Natural killer cell treated with Interleukin-12 subunit alpha and Interleukin-12 subunit beta and Interleukin-15 and Interleukin-18, amount 100 ng/mL, for 72 hours (primary cell): ENCODE measurements around the gene PTP4A1. TPM values are rescaled to one million over a fixed set of nuclear protein-coding genes. Genes with fewer than 3 reads are reported as not detected.

Experiments used
- ATAC-seq, 2 donors: fragments of 150-1000 bp; cut with Tn5 transposase in 1 of 2; sonication (Bioruptor Pico), chemical (Tn5 transposase) in 1 of 2; 2 replicates each; pipeline ENCODE4 v1.10.0; 2021
- DNase-seq: peaks from one replicate; pipeline ENCODE4 v3.0.0; 2022; ENCODE audit warnings: low spot score
- H3K27ac Mint-ChIP-seq, 2 donors: 1 replicate in 1 of 2; 2 replicates in 1 of 2; pipeline ENCODE4 v1.8.0; 2022; ENCODE audit warnings: mixed read lengths in 2 of 2, mild to moderate bottlenecking in 1 of 2, moderate library complexity in 1 of 2
- H3K27me3 Mint-ChIP-seq, 2 donors: 1 replicate in 1 of 2; 2 replicates in 1 of 2; pipeline ENCODE4 v1.8.0; 2022; ENCODE audit warnings: mixed read lengths in 2 of 2
- H3K36me3 Mint-ChIP-seq: one replicate; pipeline ENCODE4 v1.8.0; 2022; ENCODE audit warnings: mixed read lengths
- H3K4me1 Mint-ChIP-seq, 2 donors: 1 replicate in 1 of 2; 2 replicates in 1 of 2; pipeline ENCODE4 v1.8.0; 2022; ENCODE audit warnings: low read depth in 2 of 2, mixed read lengths in 2 of 2, mild to moderate bottlenecking in 1 of 2
- H3K4me3 Mint-ChIP-seq: one replicate; pipeline ENCODE4 v1.8.0; 2022; ENCODE audit warnings: mixed read lengths
- H3K9me3 Mint-ChIP-seq: 2 replicates; pipeline ENCODE4 v1.8.0; 2022; ENCODE audit warnings: mixed read lengths
- total RNA-seq, 2 donors: library from RNA; stranded (reverse); gene quantifications; one replicate each; pipeline ENCODE4 v1.2.3, GENCODE V29; 2022

The PTP4A1 gene
- total RNA-seq, 2 donors from 2014 or later = 66.4 to 71.3 TPM

GRCh38 chr6:63600136-63600535 is 27.9 kb downstream of the PTP4A1 start:
- Mint-ChIP-seq H3K27ac (no peak overlapping the region), H3K4me1 (peaks cover 11 to 14% of the 10 kb centered on the region in 2 donors), H3K9me3 (no peaks in the 10 kb centered on the region), H3K4me3 (no peak overlapping the region), H3K36me3 (no peaks in the 10 kb centered on the region), H3K27me3 (peaks cover 6 to 12% of the 10 kb centered on the region in 2 donors)
- no peak for ATAC-seq
- no peak for DNase-seq

GRCh38 chr6:63609231-63609630 is 37.0 kb downstream of the PTP4A1 start:
- Mint-ChIP-seq H3K36me3 (no peaks in the 10 kb centered on the region), H3K4me1 (no peaks in the 10 kb centered on the region)
- no peak for ATAC-seq

GRCh38 chr6:63610944-63611343 is 38.7 kb downstream of the PTP4A1 start:
- ATAC-seq = no peak
- DNase-seq = no peak
- Mint-ChIP-seq H3K27ac (no peak overlapping the region), H3K27me3 (peaks cover 8 to 24% of the 10 kb centered on the region in 2 donors), H3K9me3 (no peaks in the 10 kb centered on the region), H3K36me3 (no peaks in the 10 kb centered on the region), H3K4me3 (no peak overlapping the region), H3K4me1 (no peaks in the 10 kb centered on the region)

More at GRCh38 chr6:63609231-63609630, 37.0 kb downstream of the PTP4A1 start:
- peaks cover 8 to 19% of the 10 kb centered on the region in 2 donors for H3K27me3 Mint-ChIP-seq
- no peak overlapping the region for H3K4me3 Mint-ChIP-seq
- H3K27ac Mint-ChIP-seq = no peak overlapping the region
- DNase-seq = no peak
- no peaks in the 10 kb centered on the region for H3K9me3 Mint-ChIP-seq

GRCh38 chr6:63611560-63611959 is 39.3 kb downstream of the PTP4A1 start:
- no peaks in the 10 kb centered on the region for H3K36me3 Mint-ChIP-seq
- no peaks in the 10 kb centered on the region for H3K4me1 Mint-ChIP-seq
- H3K9me3 Mint-ChIP-seq = no peaks in the 10 kb centered on the region
- H3K27ac Mint-ChIP-seq = no peak overlapping the region
- ATAC-seq (no peak), DNase-seq (no peak)
- no peak overlapping the region for H3K4me3 Mint-ChIP-seq
- H3K27me3 Mint-ChIP-seq = peaks cover 13 to 30% of the 10 kb centered on the region in 2 donors

GRCh38 chr6:63615590-63615989 is 43.3 kb downstream of the PTP4A1 start:
- no peak for ATAC-seq

More at GRCh38 chr6:63615590-63615989, 43.3 kb downstream of the PTP4A1 start:
- H3K4me3 Mint-ChIP-seq = no peak overlapping the region
- no peaks in the 10 kb centered on the region for H3K4me1 Mint-ChIP-seq
- DNase-seq = no peak
- no peaks in the 10 kb centered on the region for H3K36me3 Mint-ChIP-seq
- H3K9me3 Mint-ChIP-seq = no peaks in the 10 kb centered on the region
- no peak overlapping the region for H3K27ac Mint-ChIP-seq
- H3K27me3 Mint-ChIP-seq = peaks cover 22 to 59% of the 10 kb centered on the region in 2 donors

Other genes starting within 250 kb of the PTP4A1 start
- gene PHF3, start 63.3 kb downstream of the PTP4A1 start, total RNA-seq = 10 to 100 TPM; 34.8 to 48.9 TPM